GM12878 (cell line): ENCODE measurements around the gene FTO. TPM values are rescaled to one million over a fixed set of nuclear protein-coding genes. Genes with fewer than 3 reads are reported as not detected.

Source experiments
- ATAC-seq: fragments of 200-7000 bp; cut with Tn5 transposase; 3 replicates; pipeline ENCODE4 v1.9.1; 2020; ENCODE audit warnings: mild to moderate bottlenecking, moderate library complexity
- BruUV-seq: library from RNA; stranded (reverse); fragments of 400-500 nt; replicated peaks from 2 replicates; lab custom pipeline; 2021; lab: Mats Ljungman, UMichigan
- CTCF ChIA-PET: fragments of 300-600 bp; sonication (Branson Sonifier 250); formaldehyde crosslinking; extraction: SDS; loops from one replicate; lab custom pipeline; 2021; ENCODE audit warnings: inconsistent platforms; lab: Yijun Ruan, JAX
- POLR2A ChIA-PET: fragments of 350-600 bp; formaldehyde crosslinking; extraction: SDS; loops from one replicate; lab custom pipeline; 2021; ENCODE audit warnings: inconsistent platforms; lab: Charles Lee
- RAD21 ChIA-PET: fragments of 300-600 bp; sonication (Branson Sonifier 250); formaldehyde crosslinking; loops from one replicate; lab custom pipeline; 2023; ENCODE audit warnings: antibody characterized with exemption; ENCODE audit not compliant: unreplicated experiment; lab: Charles Lee
- SMC1A ChIA-PET: fragments of 300-600 bp; sonication (Branson Sonifier 250); formaldehyde crosslinking; loops from one replicate; lab custom pipeline; 2023; ENCODE audit not compliant: unreplicated experiment, uncharacterized antibody; lab: Charles Lee
- DNase-seq: peaks from one replicate; pipeline ENCODE4 v3.0.0-alpha.2; 2011; ENCODE audit warnings: low read depth, low spot score
- FAIRE-seq: peaks from 3 replicates; lab custom pipeline; 2011; peaks lifted over from hg19 to GRCh38; lab: Jason Lieb, UNC
- H2AFZ ChIP-seq: 2 replicates; pipeline ENCODE4 v1.6.0; 2011; ENCODE audit warnings: low read depth, low read length, control low read depth; ENCODE audit not compliant: control insufficient read depth
- H3K27ac ChIP-seq: 2 replicates; pipeline ENCODE4 v1.5.1; 2011; ENCODE audit warnings: control low read depth; ENCODE audit not compliant: control insufficient read depth, insufficient read depth
- H3K27me3 ChIP-seq, 2 experiments: replicated peaks in 1 of 2; 2 replicates each; pipeline versions ENCODE4 v1.6.0 to v1.6.1; 2011; ENCODE audit warnings: low read length in 1 of 2; ENCODE audit not compliant: control insufficient read depth in 2 of 2, insufficient read depth in 2 of 2
- H3K36me3 ChIP-seq, 2 experiments: 2 replicates each; pipeline ENCODE4 v1.5.1; 2011; ENCODE audit warnings: low read length in 1 of 2; ENCODE audit not compliant: control insufficient read depth in 2 of 2, insufficient read depth in 2 of 2
- H3K4me1 ChIP-seq: 2 replicates; pipeline ENCODE4 v1.6.1; 2011; ENCODE audit warnings: mild to moderate bottlenecking, low read length, moderate library complexity, mixed read lengths; ENCODE audit not compliant: control insufficient read depth, insufficient read depth
- H3K4me2 ChIP-seq: 2 replicates; pipeline ENCODE4 v1.6.0; 2011; ENCODE audit warnings: control low read depth; ENCODE audit not compliant: control insufficient read depth, insufficient read depth
- H3K4me3 ChIP-seq: fragments of 200-600 bp; sonication (generic); 2 replicates; pipeline ENCODE4 v1.5.1; 2016
- H3K79me2 ChIP-seq: 2 replicates; pipeline ENCODE4 v1.6.0; 2011; ENCODE audit warnings: low read length; ENCODE audit not compliant: control insufficient read depth, insufficient read depth
- H3K9ac ChIP-seq: 2 replicates; pipeline ENCODE4 v1.8.0; 2011; ENCODE audit warnings: low read length, control low read depth, mixed read lengths; ENCODE audit not compliant: control insufficient read depth, insufficient read depth
- H3K9me3 ChIP-seq: replicated peaks from 3 replicates; pipeline ENCODE4 v1.5.1; 2011; ENCODE audit warnings: mild to moderate bottlenecking, low read length; ENCODE audit not compliant: control insufficient read depth, insufficient read depth
- H4K20me1 ChIP-seq: 2 replicates; pipeline ENCODE4 v1.6.0; 2011; ENCODE audit not compliant: control insufficient read depth, insufficient read depth
- CREM ChIP-seq: IDR thresholded peaks from 2 replicates; pipeline ENCODE4 v1.6.1; 2014; ENCODE audit warnings: antibody characterized with exemption, low read depth
- DPF2 ChIP-seq: fragments of 450-650 bp; IDR thresholded peaks from 2 replicates; pipeline ENCODE4 v1.6.1; 2017; ENCODE audit warnings: mild to moderate bottlenecking
- EGR1 ChIP-seq, 2 experiments: IDR thresholded peaks; 1 replicate in 1 of 2; 2 replicates in 1 of 2; pipeline ENCODE4 v1.6.1; 2011 to 2012; ENCODE audit warnings: low read depth in 2 of 2, low read length in 2 of 2, borderline replicate concordance in 1 of 2, mild to moderate bottlenecking in 1 of 2, moderate library complexity in 1 of 2
- GATAD2B ChIP-seq: fragments of 450-650 bp; conservative IDR thresholded peaks from 2 replicates; pipeline ENCODE4 v1.6.1; 2017; ENCODE audit warnings: low read depth, mild to moderate bottlenecking, moderate library complexity
- HCFC1 ChIP-seq: fragments of 150-350 bp; IDR thresholded peaks from 2 replicates; pipeline ENCODE4 v1.6.1; 2014; ENCODE audit warnings: low read length
- KDM1A ChIP-seq: fragments of 200-600 bp; sonication (generic); IDR thresholded peaks from 2 replicates; pipeline ENCODE4 v1.6.1; 2016; ENCODE audit warnings: borderline replicate concordance
- MEF2A ChIP-seq: IDR thresholded peaks from 2 replicates; pipeline ENCODE4 v1.6.1; 2011; ENCODE audit warnings: low read depth, mild to moderate bottlenecking, low read length, moderate library complexity; ENCODE audit not compliant: insufficient read depth
- WGBS: methylation state at CpG from one replicate; pipeline ENCODE4 v1.1.6; 2016; ENCODE audit warnings: low lambda C conversion rate; ENCODE audit not compliant: insufficient replicate concordance, insufficient coverage; ENCODE audit errors: missing lambda C conversion rate; 5-methylcytosine and 5-hydroxymethylcytosine counted together
- in situ Hi-C: fragments of 300-500 bp; cut with MboI; formaldehyde crosslinking; loops from 9 replicates; pipeline ENCODE4 v1.14.3; 2018; ENCODE audit warnings: mixed read lengths
- intact Hi-C: fragments of 100-400 bp; cut with micrococcal nuclease; formaldehyde crosslinking; loops from one replicate; pipeline ENCODE4 v1.14.2; 2022; ENCODE audit not compliant: unreplicated experiment
- polyA plus RNA-seq, 11 experiments: library from polyadenylated mRNA; depleted of rRNA in 4 of 11; unstranded in 6 of 11; stranded (reverse) in 5 of 11; fragments of >200 nt; fragmentation: Nextera tagmentation in 4 of 11; fragmentation: Illumina TruSeq in 1 of 11; extraction: Ambion mirVana in 4 of 11; extraction: Trizol in 1 of 11; gene quantifications; 1 replicate in 1 of 11; 2 replicates in 10 of 11; pipeline versions ENCODE4 v1.2.1 to v1.2.3, GENCODE V29; 2011 to 2016; ENCODE audit warnings: inconsistent platforms in 2 of 11, missing spikeins in 2 of 11, low read depth in 1 of 11
- total RNA-seq, 4 experiments: library from RNA; depleted of rRNA in 3 of 4; stranded (reverse); fragments of >200 nt in 3 of 4; fragmentation: Illumina TruSeq in 1 of 4; extraction: Trizol in 1 of 4; gene quantifications; 2 replicates each; pipeline versions ENCODE4 v1.2.1 to v1.2.3, GENCODE V29; 2013 to 2021
- TF ChIP-seq, protein P1 (sequence below): IDR thresholded peaks from 2 replicates; pipeline ENCODE4 v1.6.1; 2012; ENCODE audit warnings: low read depth, low read length, improper control_type of control experiment

FTO gene
- total and polyA plus RNA-seq, 10 of the 15 experiments (the other 5 are each of a cell fraction or from before 2014, with no cell fraction given): 20.1 to 55.0 (median 47.0) TPM

DNA sequence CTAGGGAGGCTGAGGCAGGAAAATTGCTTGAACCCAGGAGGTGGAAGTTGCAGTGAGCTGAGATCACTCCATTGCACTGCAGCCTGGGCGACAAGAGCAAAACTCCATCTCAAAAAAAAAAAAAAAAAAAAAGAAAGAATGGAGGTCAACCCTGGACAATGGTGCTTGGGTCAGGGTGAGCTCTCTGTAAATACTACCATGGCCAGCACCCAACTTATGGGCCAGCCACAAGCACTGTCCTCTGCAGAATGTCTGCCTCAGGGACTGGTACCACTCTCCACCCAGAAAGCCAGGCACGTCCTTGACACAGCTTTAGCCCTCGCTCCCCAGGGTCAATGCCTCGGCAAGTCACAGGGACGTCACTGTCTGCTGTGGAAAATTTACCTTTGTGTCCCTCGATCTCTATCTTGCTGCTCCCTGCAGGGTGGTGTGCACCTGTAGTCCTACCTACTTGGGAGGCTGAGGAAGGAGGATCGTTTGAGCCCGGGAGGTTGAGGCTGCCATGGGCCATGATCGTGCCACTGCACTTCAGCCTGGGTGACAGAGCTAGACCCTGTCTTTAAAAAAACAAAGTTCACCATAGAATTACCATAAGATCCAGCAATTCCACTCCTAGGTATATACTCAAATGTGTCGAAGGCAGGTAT, 459.4 kb downstream of the FTO start:
- no peak for DNase-seq
- Histone ChIP-seq H3K4me3 (no peak overlapping the region), H3K9me3 (no peaks in the 10 kb centered on the region; the same call in 2 of the 3 replicates), H3K4me1 (no peaks in the 10 kb centered on the region), H3K9ac (no peak overlapping the region), H3K4me2 (no peak overlapping the region), H3K79me2 (no peaks in the 10 kb centered on the region), H3K36me3 (no peaks in the 10 kb centered on the region), H3K27me3 (no peaks in the 10 kb centered on the region), H2AFZ (no peak overlapping the region), H3K27ac (no peak overlapping the region), H4K20me1 (no peaks in the 10 kb centered on the region)
- ATAC-seq: no peak
- CTCF ChIA-PET: no interaction called here
- no peak for FAIRE-seq
- in situ Hi-C loops: no loop called here
- WGBS: 46% methylated on average over 9 of the region's 10 CpGs
- no TSS peak for BruUV-seq
- no peak for TF ChIP-seq CREM
- TF ChIP-seq EGR1 (IDR thresholded peaks at IDR 0.05; ENCODE audit: borderline replicate concordance in 1 of 2, low read depth in 2 of 2, low read length in 2 of 2): no peak
- TF ChIP-seq, protein P1, sequence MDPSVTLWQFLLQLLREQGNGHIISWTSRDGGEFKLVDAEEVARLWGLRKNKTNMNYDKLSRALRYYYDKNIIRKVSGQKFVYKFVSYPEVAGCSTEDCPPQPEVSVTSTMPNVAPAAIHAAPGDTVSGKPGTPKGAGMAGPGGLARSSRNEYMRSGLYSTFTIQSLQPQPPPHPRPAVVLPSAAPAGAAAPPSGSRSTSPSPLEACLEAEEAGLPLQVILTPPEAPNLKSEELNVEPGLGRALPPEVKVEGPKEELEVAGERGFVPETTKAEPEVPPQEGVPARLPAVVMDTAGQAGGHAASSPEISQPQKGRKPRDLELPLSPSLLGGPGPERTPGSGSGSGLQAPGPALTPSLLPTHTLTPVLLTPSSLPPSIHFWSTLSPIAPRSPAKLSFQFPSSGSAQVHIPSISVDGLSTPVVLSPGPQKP: no peak
- no peak for TF ChIP-seq DPF2
- TF ChIP-seq HCFC1: no peak
- TF ChIP-seq MEF2A: no peak
- TF ChIP-seq KDM1A: no peak
- TF ChIP-seq GATAD2B: no peak
- POLR2A ChIA-PET: no interaction called here
- intact Hi-C loops: no loop called here
- RAD21 ChIA-PET: no interaction called here
- SMC1A ChIA-PET: no interaction called here
